Jurkat, Clone E6-1 (cell line): ENCODE measurements around the gene GAB1.
A peak's percentile ranks its signal among the peaks of the same experiment; 100 is the strongest.

Experiments
- DNase-seq: peaks from one replicate; pipeline ENCODE4 v3.0.0-alpha.2; 2011; ENCODE audit warnings: low read depth, low spot score
- H3K4me3 ChIP-seq: 2 replicates; pipeline ENCODE4 v1.5.1; 2011; ENCODE audit warnings: mild to moderate bottlenecking, low read length, control low read depth, moderate library complexity

The GAB1 gene

GRCh38 chr4:143355540-143356217 lies 19.0 kb downstream of the GAB1 start:
- DNase-seq, result no peak
- no peak overlapping the region for H3K4me3 ChIP-seq

- no peak for DNase-seq
- H3K4me3 ChIP-seq, result no peak overlapping the region
These were observed 19.8 kb downstream of the GAB1 start for GRCh38 chr4:143356493-143356892.

- H3K4me3 ChIP-seq, result no peak overlapping the region
- DNase-seq, result no peak
These were observed 20.6 kb downstream of the GAB1 start for GRCh38 chr4:143357161-143357845.

GRCh38 chr4:143358419-143358818 lies 21.7 kb downstream of the GAB1 start:
- no peak for DNase-seq
- H3K4me3 ChIP-seq, result no peak overlapping the region

GRCh38 chr4:143358923-143359643 lies 22.4 kb downstream of the GAB1 start:
- H3K4me3 ChIP-seq, result no peak overlapping the region
- peak; percentile 21 for DNase-seq

GRCh38 chr4:143359644-143360193 lies 23.0 kb downstream of the GAB1 start:
- no peak for DNase-seq
- no peak overlapping the region for H3K4me3 ChIP-seq

- DNase-seq, result no peak
- H3K4me3 ChIP-seq, result no peak overlapping the region
These were observed 24.4 kb downstream of the GAB1 start for GRCh38 chr4:143360838-143361625.

GRCh38 chr4:143362349-143363046 lies 25.8 kb downstream of the GAB1 start:
- H3K4me3 ChIP-seq, result no peak overlapping the region
- no peak for DNase-seq

GRCh38 chr4:143363332-143363731 lies 26.7 kb downstream of the GAB1 start:
- no peak for DNase-seq
- H3K4me3 ChIP-seq, result no peak overlapping the region

GRCh38 chr4:143364063-143364462 lies 27.4 kb downstream of the GAB1 start:
- no peak for DNase-seq
- H3K4me3 ChIP-seq, result no peak overlapping the region

GRCh38 chr4:143367863-143368262 lies 31.2 kb downstream of the GAB1 start:
- DNase-seq, result no peak
- no peak overlapping the region for H3K4me3 ChIP-seq

GRCh38 chr4:143369552-143369951 lies 32.9 kb downstream of the GAB1 start:
- no peak overlapping the region for H3K4me3 ChIP-seq
- no peak for DNase-seq

- no peak for DNase-seq
- no peak overlapping the region for H3K4me3 ChIP-seq
These were observed 35.6 kb downstream of the GAB1 start for GRCh38 chr4:143372093-143372915.

- no peak overlapping the region for H3K4me3 ChIP-seq
- no peak for DNase-seq
These were observed 37.6 kb downstream of the GAB1 start for GRCh38 chr4:143374255-143374654.

- DNase-seq, result no peak
- H3K4me3 ChIP-seq, result no peak overlapping the region
These were observed 38.1 kb downstream of the GAB1 start for GRCh38 chr4:143374771-143375170.

- H3K4me3 ChIP-seq, result no peak overlapping the region
- no peak for DNase-seq
These were observed 38.8 kb downstream of the GAB1 start for GRCh38 chr4:143375326-143376073.

GRCh38 chr4:143377611-143378099 lies 41.0 kb downstream of the GAB1 start:
- H3K4me3 ChIP-seq, result no peak overlapping the region
- DNase-seq, result no peak
